Sigmoid colon (tissue), 7 donors: ENCODE results near the gene LGSN. TPM values are rescaled to one million over a fixed set of nuclear protein-coding genes. Genes with fewer than 3 reads are reported as not detected.

Source experiments
- DNase-seq: peaks from one replicate; pipeline ENCODE4 v3.0.0-alpha.2; 2019
- H3K27ac ChIP-seq, 4 donors: fragments of 200-600 bp; sonication (generic); one replicate each; pipeline ENCODE4 v1.5.1; 2016 to 2019; ENCODE audit warnings: mild to moderate bottlenecking in 1 of 4
- H3K27me3 ChIP-seq, 3 donors: fragments of 200-600 bp; sonication (generic); one replicate each; pipeline ENCODE4 v1.5.1; 2019; ENCODE audit warnings: mild to moderate bottlenecking in 1 of 3
- H3K36me3 ChIP-seq, 4 donors: fragments of 200-600 bp; sonication (generic); one replicate each; pipeline ENCODE4 v1.5.1; 2016 to 2019
- H3K4me1 ChIP-seq, 4 donors: fragments of 200-600 bp; sonication (generic); one replicate each; pipeline ENCODE4 v1.5.1; 2017 to 2019
- H3K4me3 ChIP-seq, 4 donors: fragments of 200-600 bp; sonication (generic); one replicate each; pipeline ENCODE4 v1.5.1; 2017 to 2019; ENCODE audit warnings: mild to moderate bottlenecking in 2 of 4, moderate library complexity in 1 of 4
- H3K9me3 ChIP-seq, 4 donors: fragments of 200-600 bp in 3 of 4; sonication (generic) in 3 of 4; one replicate each; pipeline versions ENCODE4 v1.5.1 to v1.6.1; 2013 to 2019
- EP300 ChIP-seq, 4 donors: sonication (generic); formaldehyde crosslinking; IDR thresholded peaks; one replicate each; pipeline ENCODE4 v1.6.1; 2017; ENCODE audit warnings: antibody characterized with exemption in 4 of 4
- POLR2A ChIP-seq, 2 donors: fragments of 450-650 bp; IDR thresholded peaks; one replicate each; pipeline ENCODE4 v1.6.1; 2016; ENCODE audit warnings: antibody characterized with exemption in 2 of 2, mild to moderate bottlenecking in 2 of 2, moderate library complexity in 2 of 2
- POLR2AphosphoS5 ChIP-seq, 4 donors: sonication (generic); formaldehyde crosslinking; IDR thresholded peaks; one replicate each; pipeline ENCODE4 v1.6.1; 2017; ENCODE audit warnings: antibody characterized with exemption in 4 of 4
- WGBS, 2 donors: extraction: QIAGEN DNeasy Blood & Tissue Kit; methylation state at CpG; one replicate each; pipeline ENCODE4 v1.1.7; 2013; 5-methylcytosine and 5-hydroxymethylcytosine counted together
- intact Hi-C: fragments of 100-400 bp; cut with DNase I; formaldehyde crosslinking; loops from one replicate; pipeline ENCODE4 v1.15.1; 2023
- polyA plus RNA-seq, 3 donors: library from polyadenylated mRNA; stranded (reverse); fragments of 200-250 nt; gene quantifications; one replicate each; pipeline ENCODE4 v1.2.3, GENCODE V29; 2013
- total RNA-seq, 4 donors: library from RNA; depleted of rRNA; stranded (reverse); fragments of >200 nt; gene quantifications; one replicate each; pipeline ENCODE4 v1.1.0, GENCODE V29; 2016
- TF ChIP-seq, protein P1 (sequence below), 4 experiments: fragments of 450-650 bp in 3 of 4; fragments of 200-600 bp in 1 of 4; IDR thresholded peaks; one replicate each; pipeline ENCODE4 v1.5.1; 2016 to 2019; ENCODE audit warnings: antibody characterized with exemption in 4 of 4, mild to moderate bottlenecking in 3 of 4, moderate library complexity in 2 of 4
- donor health status: healthy with polysubstance abuse.
- donor health status: Bipolar disorder and iron deficiency.
- donor health status: healthy.

Gene LGSN
- total and polyA plus RNA-seq, 7 donors, result 0.12 TPM; not detected in 6

DNA sequence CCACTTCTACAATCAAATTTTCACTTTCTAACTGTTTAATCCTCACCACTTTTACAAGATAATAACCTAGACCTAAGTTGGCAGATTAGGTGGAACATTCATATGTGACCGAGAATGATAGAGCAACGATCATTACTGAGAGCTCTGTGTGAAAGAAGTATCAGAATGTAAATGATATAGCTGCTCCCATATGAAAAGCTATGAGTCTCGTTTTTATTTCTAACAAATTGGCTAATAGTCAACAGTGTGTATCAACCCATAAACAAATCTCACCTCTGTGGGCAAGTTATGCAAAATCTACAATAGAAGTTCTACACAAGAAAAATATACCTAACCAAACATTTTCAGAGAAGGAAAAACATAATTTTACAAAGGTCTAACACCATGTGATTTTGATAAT is 3.7 kb downstream of the LGSN start:
- TF ChIP-seq POLR2AphosphoS5 (IDR thresholded peaks at IDR 0.05) (no peak), POLR2A (IDR thresholded peaks at IDR 0.05) (no peak), EP300 (IDR thresholded peaks at IDR 0.05) (no peak)
- TF ChIP-seq, protein P1, sequence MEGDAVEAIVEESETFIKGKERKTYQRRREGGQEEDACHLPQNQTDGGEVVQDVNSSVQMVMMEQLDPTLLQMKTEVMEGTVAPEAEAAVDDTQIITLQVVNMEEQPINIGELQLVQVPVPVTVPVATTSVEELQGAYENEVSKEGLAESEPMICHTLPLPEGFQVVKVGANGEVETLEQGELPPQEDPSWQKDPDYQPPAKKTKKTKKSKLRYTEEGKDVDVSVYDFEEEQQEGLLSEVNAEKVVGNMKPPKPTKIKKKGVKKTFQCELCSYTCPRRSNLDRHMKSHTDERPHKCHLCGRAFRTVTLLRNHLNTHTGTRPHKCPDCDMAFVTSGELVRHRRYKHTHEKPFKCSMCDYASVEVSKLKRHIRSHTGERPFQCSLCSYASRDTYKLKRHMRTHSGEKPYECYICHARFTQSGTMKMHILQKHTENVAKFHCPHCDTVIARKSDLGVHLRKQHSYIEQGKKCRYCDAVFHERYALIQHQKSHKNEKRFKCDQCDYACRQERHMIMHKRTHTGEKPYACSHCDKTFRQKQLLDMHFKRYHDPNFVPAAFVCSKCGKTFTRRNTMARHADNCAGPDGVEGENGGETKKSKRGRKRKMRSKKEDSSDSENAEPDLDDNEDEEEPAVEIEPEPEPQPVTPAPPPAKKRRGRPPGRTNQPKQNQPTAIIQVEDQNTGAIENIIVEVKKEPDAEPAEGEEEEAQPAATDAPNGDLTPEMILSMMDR (IDR thresholded peaks at IDR 0.05), result no peak

GRCh38 chr6:63313111-63313510 is 6.7 kb downstream of the LGSN start:
- 94 to 97% methylated on average over 2 of the region's 2 CpGs for WGBS, 2 donors
- no peak for TF ChIP-seq POLR2AphosphoS5 (IDR thresholded peaks at IDR 0.05)
- TF ChIP-seq EP300 (IDR thresholded peaks at IDR 0.05), result no peak
- TF ChIP-seq, protein P1 (IDR thresholded peaks at IDR 0.05), result no peak
- no peak for TF ChIP-seq POLR2A (IDR thresholded peaks at IDR 0.05)
- Histone ChIP-seq H3K4me1 (no peaks in the 10 kb centered on the region), H3K36me3 (no peaks in the 10 kb centered on the region), H3K9me3 (no peaks in the 10 kb centered on the region), H3K27ac (no peak overlapping the region), H3K27me3 (no peaks in the 10 kb centered on the region), H3K4me3 (no peak overlapping the region)
- no peak for DNase-seq
- intact Hi-C loops, result no loop called here

More for the DNA sequence above, 3.7 kb downstream of the LGSN start:
- Histone ChIP-seq H3K27me3 (no peaks in the 10 kb centered on the region), H3K4me1 (no peaks in the 10 kb centered on the region), H3K36me3 (no peaks in the 10 kb centered on the region), H3K27ac (no peak overlapping the region), H3K9me3 (no peaks in the 10 kb centered on the region), H3K4me3 (no peak overlapping the region)
- 88 to 91% methylated on average over 3 of the region's 3 CpGs for WGBS, 2 donors
- DNase-seq, result no peak
- intact Hi-C loops, result no loop called here

DNA sequence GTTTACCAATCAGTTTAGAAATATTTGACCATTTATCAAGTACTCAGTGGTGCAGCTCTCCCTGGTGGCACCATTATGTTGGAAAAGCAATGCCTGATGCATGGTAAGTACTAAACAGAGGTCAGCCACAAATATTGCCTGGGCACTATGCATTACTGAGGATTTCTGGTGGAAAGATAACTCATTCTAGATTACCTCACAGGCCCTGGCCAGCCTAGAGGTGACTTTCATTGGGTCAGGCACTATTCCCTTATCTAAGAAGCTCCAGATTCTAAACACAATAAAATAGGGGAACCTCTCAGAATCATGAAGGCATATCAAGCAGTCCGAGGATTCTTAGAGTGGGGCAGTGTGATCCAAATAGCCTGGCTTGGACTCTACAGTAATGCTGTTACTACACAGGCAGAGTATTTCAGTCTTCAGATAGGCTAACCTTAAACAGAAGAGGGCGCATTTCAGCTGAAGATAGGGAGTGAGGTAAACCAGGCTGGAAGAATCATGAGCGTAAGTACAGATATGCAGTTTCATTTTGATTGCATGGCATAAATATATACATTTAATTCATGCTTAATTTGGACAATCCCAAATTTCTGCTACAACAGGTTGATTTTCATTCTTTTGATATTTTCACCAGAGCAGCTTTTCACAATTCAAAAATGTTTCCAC is 12.1 kb downstream of the LGSN start:
- no peak for DNase-seq
- Histone ChIP-seq H3K9me3 (no peaks in the 10 kb centered on the region), H3K36me3 (no peaks in the 10 kb centered on the region), H3K27me3 (no peaks in the 10 kb centered on the region), H3K27ac (no peak overlapping the region), H3K4me1 (no peaks in the 10 kb centered on the region), H3K4me3 (no peak overlapping the region)
- TF ChIP-seq, protein P1 (IDR thresholded peaks at IDR 0.05), result peak in 1 of 4 experiments; percentile 10
- TF ChIP-seq POLR2A (IDR thresholded peaks at IDR 0.05), result no peak
- TF ChIP-seq POLR2AphosphoS5 (IDR thresholded peaks at IDR 0.05), result no peak
- intact Hi-C loops, result no loop called here
- WGBS, 2 donors, result 70 to 75% methylated on average over 3 of the region's 3 CpGs

- Histone ChIP-seq H3K4me1 (no peaks in the 10 kb centered on the region), H3K27ac (no peak overlapping the region), H3K9me3 (no peaks in the 10 kb centered on the region), H3K27me3 (no peaks in the 10 kb centered on the region), H3K4me3 (no peak overlapping the region), H3K36me3 (no peaks in the 10 kb centered on the region)
- DNase-seq, result no peak
- intact Hi-C loops, result no loop called here
- 22 to 74% methylated on average over 3 of the region's 3 CpGs for WGBS, 2 donors
- TF ChIP-seq, protein P1 (IDR thresholded peaks at IDR 0.05), result no peak
- no peak for TF ChIP-seq POLR2AphosphoS5 (IDR thresholded peaks at IDR 0.05)
- no peak for TF ChIP-seq EP300 (IDR thresholded peaks at IDR 0.05)
- TF ChIP-seq POLR2A (IDR thresholded peaks at IDR 0.05), result no peak
Measured at GRCh38 chr6:63306420-63306819, 13.4 kb downstream of the LGSN start.

DNA sequence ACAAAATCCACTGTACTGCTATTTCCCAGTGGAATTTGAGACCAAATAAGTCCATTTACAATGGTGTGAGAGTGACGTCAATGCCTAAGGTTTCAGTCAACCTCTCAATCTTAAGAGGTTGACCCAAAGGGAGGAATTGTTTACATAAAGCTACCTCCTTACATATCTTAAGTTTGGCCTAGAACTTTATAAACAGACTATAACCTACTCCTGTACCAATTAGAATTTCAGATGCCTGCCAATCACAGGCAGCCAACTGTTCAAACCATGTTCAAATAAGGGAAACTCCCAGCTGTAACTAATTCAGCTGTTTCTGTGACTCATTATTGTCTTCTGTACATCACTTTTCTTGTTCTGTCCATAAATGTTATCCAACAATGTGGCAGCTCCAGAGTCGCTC is 14.5 kb downstream of the LGSN start:
- no peak overlapping the region for H3K27ac ChIP-seq
- intact Hi-C loops, result no loop called here
- no peak for DNase-seq
- no peaks in the 10 kb centered on the region for H3K4me1 ChIP-seq
- H3K4me3 ChIP-seq, result no peak overlapping the region
- H3K27me3 ChIP-seq, result no peaks in the 10 kb centered on the region
- 12 to 67% methylated on average over 2 of the region's 2 CpGs for WGBS, 2 donors
- H3K9me3 ChIP-seq, result no peaks in the 10 kb centered on the region
- TF ChIP-seq POLR2A (IDR thresholded peaks at IDR 0.05) (no peak), EP300 (IDR thresholded peaks at IDR 0.05) (no peak), POLR2AphosphoS5 (IDR thresholded peaks at IDR 0.05) (no peak)
- TF ChIP-seq, protein P1 (IDR thresholded peaks at IDR 0.05), result no peak
- no peaks in the 10 kb centered on the region for H3K36me3 ChIP-seq
